HFF-Myc (cell line): ENCODE data around the gene ATG5.

Experiments used
- DNase-seq: peaks from one replicate; pipeline ENCODE4 v3.0.0-alpha.2; 2011; ENCODE audit warnings: low read depth; ENCODE audit errors: extremely low read depth
- H3K4me3 ChIP-seq: replicated peaks from 2 replicates; pipeline ENCODE4 v1.5.1; 2011; ENCODE audit warnings: low read depth, mild to moderate bottlenecking, control low read depth, low read length
- CTCF ChIP-seq: IDR thresholded peaks from 2 replicates; pipeline ENCODE4 v1.5.1; 2012; ENCODE audit warnings: mild to moderate bottlenecking, low read depth, low read length, control low read depth; ENCODE audit errors: missing control alignments

Gene ATG5

GRCh38 chr6:106185615-106186014 lies 139.9 kb downstream of the ATG5 start:
- no peak for TF ChIP-seq CTCF
- DNase-seq, result no peak
- H3K4me3 ChIP-seq, result no peak overlapping the region

GRCh38 chr6:106184629-106185028 lies 140.9 kb downstream of the ATG5 start:
- no peak for TF ChIP-seq CTCF
- H3K4me3 ChIP-seq, result no peak overlapping the region
- DNase-seq, result no peak

- no peak for DNase-seq
- no peak overlapping the region for H3K4me3 ChIP-seq
- TF ChIP-seq CTCF, result no peak
Observed at GRCh38 chr6:106183430-106183829, 142.1 kb downstream of the ATG5 start.

- TF ChIP-seq CTCF, result no peak
- no peak overlapping the region for H3K4me3 ChIP-seq
- DNase-seq, result no peak
Observed at GRCh38 chr6:106182455-106182854, 143.1 kb downstream of the ATG5 start.

- TF ChIP-seq CTCF, result no peak
- no peak for DNase-seq
Observed at GRCh38 chr6:106181664-106182418, 143.7 kb downstream of the ATG5 start.

GRCh38 chr6:106180208-106180607 lies 145.4 kb downstream of the ATG5 start:
- DNase-seq, result no peak
- no peak overlapping the region for H3K4me3 ChIP-seq
- no peak for TF ChIP-seq CTCF

More at GRCh38 chr6:106181664-106182418, 143.7 kb downstream of the ATG5 start:
- no peak overlapping the region for H3K4me3 ChIP-seq

- no peak overlapping the region for H3K4me3 ChIP-seq
- no peak for DNase-seq
- TF ChIP-seq CTCF, result no peak
Observed at GRCh38 chr6:106178900-106179299, 146.7 kb downstream of the ATG5 start.
